ENCODE results near the gene PRR23C.

The PRR23C gene

DNA sequence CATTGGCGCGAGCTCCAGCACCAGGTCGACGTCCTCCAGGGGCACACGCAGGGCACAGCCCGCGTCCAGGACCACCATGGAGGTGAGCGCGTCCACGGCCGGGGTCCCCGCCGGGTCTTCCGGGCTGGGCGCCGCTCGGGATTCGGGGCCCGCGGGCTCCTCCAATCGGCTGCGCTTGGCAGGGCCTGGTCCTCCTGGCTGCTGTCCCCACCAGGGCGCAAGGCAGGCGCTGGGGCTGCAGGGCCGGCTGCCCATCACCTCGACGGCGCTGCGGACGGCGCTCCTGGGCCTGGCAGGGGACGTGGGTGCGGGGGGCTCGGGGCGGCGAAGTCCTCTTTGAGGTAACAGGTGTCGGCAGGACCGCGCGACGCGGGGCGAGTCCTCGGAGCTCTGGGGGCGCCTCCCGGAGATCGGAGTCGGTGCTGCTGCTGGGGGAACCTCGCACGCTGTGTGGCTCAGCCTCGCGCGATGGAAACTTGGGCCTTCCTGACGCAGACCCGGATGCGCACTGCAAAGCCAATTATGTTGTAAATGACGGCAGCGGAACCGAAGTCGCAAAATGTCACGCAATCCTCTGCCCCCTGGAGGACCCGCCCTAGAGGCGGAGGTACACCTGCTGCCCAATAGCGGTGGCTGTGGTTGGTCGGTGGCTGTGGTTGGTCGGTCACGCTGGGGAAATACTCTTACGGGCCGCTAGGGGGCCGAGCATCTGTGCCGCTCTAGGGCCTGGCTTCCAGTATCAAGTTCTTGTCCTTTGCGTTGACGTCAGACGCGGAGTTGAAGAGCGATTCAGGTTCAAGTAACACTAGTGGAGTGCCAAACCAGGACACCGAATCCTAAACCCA is at the start of gene PRR23C:
Gene PRR23C (minus strand): TSS at position 527 of the 845 bp plus-strand sequence. CDS start 272 bp downstream, at position 255.
- H3K4me3 ChIP-seq (ENCODE audit: low read length in 2 of 2) = no peak within 1 kb of the TSS
- H3K9me3 ChIP-seq (ENCODE audit: control insufficient read depth in 2 of 2, low read length in 2 of 2) = peaks cover 0 to 2% of the 10 kb centered on the region in 2 donors
- H3K27me3 ChIP-seq (ENCODE audit: control insufficient read depth in 2 of 2, insufficient read depth in 2 of 2, low read length in 2 of 2) = no peaks in the 10 kb centered on the region
- no peaks in the 10 kb centered on the region for H3K36me3 ChIP-seq (ENCODE audit: control insufficient read depth in 2 of 2, insufficient read depth in 2 of 2, low read length in 2 of 2)
- H3K4me1 ChIP-seq (ENCODE audit: control insufficient read depth in 2 of 2, insufficient read depth in 2 of 2, low read length in 2 of 2) = no peaks in the 10 kb centered on the region
- no peak within 1 kb of the TSS for H3K9ac ChIP-seq (ENCODE audit: low read depth in 1 of 2, low read length in 2 of 2)
- H3K27ac ChIP-seq (ENCODE audit: low read depth in 2 of 2, low read length in 2 of 2) = no peak within 1 kb of the TSS

DNA sequence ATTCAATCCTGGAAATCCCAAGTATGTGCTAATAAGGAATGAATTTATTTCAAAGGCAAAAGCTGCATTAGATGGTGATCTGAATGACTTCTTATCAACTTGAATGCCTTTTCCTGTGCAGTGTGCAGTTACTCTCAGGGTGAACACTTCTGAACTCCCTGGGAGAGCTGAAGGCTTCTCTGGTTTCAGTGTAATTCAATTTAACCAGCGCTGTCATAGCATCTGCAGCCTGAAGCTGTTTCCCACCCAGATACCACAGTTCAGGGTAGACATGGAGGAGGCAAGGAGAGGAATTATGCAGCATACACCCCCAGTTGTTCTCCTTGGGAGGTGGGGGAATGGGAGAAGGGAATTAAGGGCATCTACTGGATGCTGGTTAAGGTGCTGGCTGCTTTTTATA is 49.1 kb upstream of the PRR23C start:
- Histone ChIP-seq H3K9me3 (ENCODE audit: control insufficient read depth in 2 of 2, low read length in 2 of 2) (no peaks in the 10 kb centered on the region), H3K36me3 (ENCODE audit: control insufficient read depth in 2 of 2, insufficient read depth in 2 of 2, low read length in 2 of 2) (no peaks in the 10 kb centered on the region), H3K27ac (ENCODE audit: low read depth in 2 of 2, low read length in 2 of 2) (no peak overlapping the region), H3K27me3 (ENCODE audit: control insufficient read depth in 2 of 2, insufficient read depth in 2 of 2, low read length in 2 of 2) (no peaks in the 10 kb centered on the region), H3K9ac (ENCODE audit: low read depth in 1 of 2, low read length in 2 of 2) (no peak overlapping the region), H3K4me1 (ENCODE audit: control insufficient read depth in 2 of 2, insufficient read depth in 2 of 2, low read length in 2 of 2) (no peaks in the 10 kb centered on the region), H3K4me3 (ENCODE audit: low read length in 2 of 2) (no peak overlapping the region)

DNA sequence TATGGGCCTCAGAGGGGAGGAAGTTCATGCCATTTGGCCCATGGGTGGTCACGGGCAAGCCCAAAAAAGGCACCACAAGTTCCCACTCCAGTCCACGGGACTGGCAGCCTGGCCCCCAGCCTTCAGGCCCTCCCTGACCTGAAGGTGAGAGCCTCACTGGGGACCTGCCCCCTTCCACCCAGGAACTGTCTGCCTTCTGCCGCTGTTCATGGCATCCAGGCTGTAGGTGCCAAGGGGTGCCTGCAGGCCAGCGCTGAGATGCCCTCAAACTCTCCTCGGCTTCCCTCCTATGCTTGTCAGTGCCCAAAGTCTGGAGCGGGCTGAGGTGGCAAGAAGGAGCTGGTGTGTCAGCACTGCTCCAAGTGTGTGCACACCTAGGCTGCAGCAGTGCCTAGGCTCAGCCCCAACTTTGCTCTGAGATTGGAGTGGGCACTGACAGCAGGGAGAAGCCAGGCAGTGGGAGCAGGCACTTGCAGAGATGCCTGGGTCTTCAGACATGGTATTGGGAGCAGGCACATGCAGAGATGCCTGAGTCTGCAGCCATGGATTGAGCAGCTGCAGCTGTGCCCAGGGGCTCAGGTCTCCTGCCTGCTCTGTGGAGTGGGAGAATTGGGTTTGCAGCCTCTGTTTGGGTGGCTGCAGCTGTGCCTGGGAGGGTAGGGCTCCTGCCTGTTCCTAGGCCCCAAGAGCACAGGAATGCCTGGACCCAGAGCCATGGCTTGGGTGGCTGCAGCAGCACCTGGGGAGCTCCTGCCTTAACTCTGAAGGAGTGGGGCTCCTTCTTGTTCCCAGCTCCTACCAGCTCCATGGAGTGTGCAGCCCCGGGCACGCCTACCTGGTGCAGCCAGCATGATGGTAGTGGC is 44.0 kb upstream of the PRR23C start:
- Histone ChIP-seq H3K9ac (ENCODE audit: low read depth in 1 of 2, low read length in 2 of 2) (no peak overlapping the region), H3K9me3 (ENCODE audit: control insufficient read depth in 2 of 2, low read length in 2 of 2) (no peaks in the 10 kb centered on the region), H3K4me3 (ENCODE audit: low read length in 2 of 2) (no peak overlapping the region), H3K27ac (ENCODE audit: low read depth in 2 of 2, low read length in 2 of 2) (no peak overlapping the region), H3K36me3 (ENCODE audit: control insufficient read depth in 2 of 2, insufficient read depth in 2 of 2, low read length in 2 of 2) (no peaks in the 10 kb centered on the region), H3K27me3 (ENCODE audit: control insufficient read depth in 2 of 2, insufficient read depth in 2 of 2, low read length in 2 of 2) (no peaks in the 10 kb centered on the region), H3K4me1 (ENCODE audit: control insufficient read depth in 2 of 2, insufficient read depth in 2 of 2, low read length in 2 of 2) (no peaks in the 10 kb centered on the region)

GRCh38 chr3:139087621-139088020 is 42.9 kb upstream of the PRR23C start:
- no peak overlapping the region for H3K27ac ChIP-seq (ENCODE audit: low read depth in 2 of 2, low read length in 2 of 2)

DNA sequence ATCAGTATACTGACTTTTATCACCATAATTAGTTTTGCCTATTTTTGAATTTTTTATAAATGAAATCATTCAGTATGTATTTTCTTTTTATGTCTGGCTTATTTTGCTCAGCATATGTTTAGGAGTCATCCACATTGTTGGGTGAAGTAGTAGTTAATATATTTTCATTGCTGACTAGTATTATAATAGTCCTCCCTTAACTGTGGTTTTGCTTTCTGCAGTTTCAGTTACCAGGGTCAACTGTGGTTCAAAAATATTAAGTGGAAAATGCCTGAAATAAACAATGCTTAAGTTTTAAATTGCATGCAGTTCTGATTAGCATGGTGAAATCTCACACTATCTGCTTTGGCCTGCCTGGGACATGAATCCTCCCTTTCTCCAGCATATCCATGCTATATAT is 39.5 kb upstream of the PRR23C start:
- no peaks in the 10 kb centered on the region for H3K36me3 ChIP-seq (ENCODE audit: control insufficient read depth in 2 of 2, insufficient read depth in 2 of 2, low read length in 2 of 2)
- no peak overlapping the region for H3K27ac ChIP-seq (ENCODE audit: low read depth in 2 of 2, low read length in 2 of 2)
- no peaks in the 10 kb centered on the region for H3K9me3 ChIP-seq (ENCODE audit: control insufficient read depth in 2 of 2, low read length in 2 of 2)
- no peak overlapping the region for H3K4me3 ChIP-seq (ENCODE audit: low read length in 2 of 2)
- no peaks in the 10 kb centered on the region for H3K27me3 ChIP-seq (ENCODE audit: control insufficient read depth in 2 of 2, insufficient read depth in 2 of 2, low read length in 2 of 2)
- no peak overlapping the region for H3K9ac ChIP-seq (ENCODE audit: low read depth in 1 of 2, low read length in 2 of 2)
- H3K4me1 ChIP-seq (ENCODE audit: control insufficient read depth in 2 of 2, insufficient read depth in 2 of 2, low read length in 2 of 2) = no peaks in the 10 kb centered on the region

More at GRCh38 chr3:139087621-139088020, 42.9 kb upstream of the PRR23C start:
- Histone ChIP-seq H3K27me3 (ENCODE audit: control insufficient read depth in 2 of 2, insufficient read depth in 2 of 2, low read length in 2 of 2) (no peaks in the 10 kb centered on the region), H3K4me1 (ENCODE audit: control insufficient read depth in 2 of 2, insufficient read depth in 2 of 2, low read length in 2 of 2) (no peaks in the 10 kb centered on the region), H3K9ac (ENCODE audit: low read depth in 1 of 2, low read length in 2 of 2) (no peak overlapping the region), H3K4me3 (ENCODE audit: low read length in 2 of 2) (no peak overlapping the region), H3K9me3 (ENCODE audit: control insufficient read depth in 2 of 2, low read length in 2 of 2) (no peaks in the 10 kb centered on the region), H3K36me3 (ENCODE audit: control insufficient read depth in 2 of 2, insufficient read depth in 2 of 2, low read length in 2 of 2) (no peaks in the 10 kb centered on the region)

DNA sequence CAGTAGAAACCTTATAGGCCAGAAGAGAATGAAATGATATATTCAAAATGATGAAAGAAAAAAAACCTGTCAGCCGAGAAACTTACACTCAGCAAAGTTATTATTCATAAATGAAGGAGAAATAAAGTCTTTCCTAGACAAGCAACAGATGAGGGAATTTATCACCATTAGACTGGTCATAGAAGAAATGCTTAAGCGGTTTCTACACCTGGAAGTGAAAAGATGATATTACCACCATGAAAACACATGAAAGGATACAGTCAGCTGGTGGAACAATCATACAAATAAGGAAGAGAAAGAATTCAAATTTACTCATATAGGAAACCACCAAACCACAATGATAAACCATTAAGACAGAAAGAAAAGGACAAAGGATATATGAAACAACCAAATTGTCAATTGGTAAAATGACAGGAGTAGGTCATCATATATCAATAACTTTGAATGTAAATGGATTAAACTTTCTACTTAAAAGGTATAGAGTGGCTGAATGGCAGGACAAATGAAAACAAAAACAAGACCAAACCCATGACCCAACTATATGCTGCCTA is 29.9 kb upstream of the PRR23C start:
- Histone ChIP-seq H3K4me3 (ENCODE audit: low read length in 2 of 2) (no peak overlapping the region), H3K36me3 (ENCODE audit: control insufficient read depth in 2 of 2, insufficient read depth in 2 of 2, low read length in 2 of 2) (no peaks in the 10 kb centered on the region), H3K9ac (ENCODE audit: low read depth in 1 of 2, low read length in 2 of 2) (no peak overlapping the region), H3K27me3 (ENCODE audit: control insufficient read depth in 2 of 2, insufficient read depth in 2 of 2, low read length in 2 of 2) (no peaks in the 10 kb centered on the region), H3K9me3 (ENCODE audit: control insufficient read depth in 2 of 2, low read length in 2 of 2) (peaks cover 0 to 5% of the 10 kb centered on the region in 2 donors), H3K27ac (ENCODE audit: low read depth in 2 of 2, low read length in 2 of 2) (no peak overlapping the region), H3K4me1 (ENCODE audit: control insufficient read depth in 2 of 2, insufficient read depth in 2 of 2, low read length in 2 of 2) (no peaks in the 10 kb centered on the region)

DNA sequence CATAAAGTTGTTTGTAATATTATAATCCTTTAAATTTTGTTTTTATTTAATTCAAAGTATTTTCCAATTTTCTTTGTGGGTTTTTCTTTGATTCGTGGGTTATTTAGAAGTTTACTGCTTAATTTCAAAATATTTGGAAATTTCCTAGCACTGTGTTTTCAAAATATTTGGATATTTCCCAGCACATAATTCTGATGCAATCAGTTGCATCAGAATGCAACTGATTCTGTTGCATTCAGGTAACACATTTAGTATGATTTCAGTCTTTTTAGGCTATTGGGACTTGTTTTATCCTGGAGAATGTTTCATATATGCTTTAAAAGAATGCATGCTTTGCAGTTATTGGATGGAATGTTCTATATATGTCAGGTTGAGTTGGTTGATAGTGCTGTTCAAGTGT is 18.2 kb upstream of the PRR23C start:
- Histone ChIP-seq H3K27me3 (ENCODE audit: control insufficient read depth in 2 of 2, insufficient read depth in 2 of 2, low read length in 2 of 2) (no peaks in the 10 kb centered on the region), H3K4me3 (ENCODE audit: low read length in 2 of 2) (no peak overlapping the region), H3K27ac (ENCODE audit: low read depth in 2 of 2, low read length in 2 of 2) (no peak overlapping the region), H3K36me3 (ENCODE audit: control insufficient read depth in 2 of 2, insufficient read depth in 2 of 2, low read length in 2 of 2) (no peaks in the 10 kb centered on the region), H3K9ac (ENCODE audit: low read depth in 1 of 2, low read length in 2 of 2) (no peak overlapping the region), H3K9me3 (ENCODE audit: control insufficient read depth in 2 of 2, low read length in 2 of 2) (no peaks in the 10 kb centered on the region), H3K4me1 (ENCODE audit: control insufficient read depth in 2 of 2, insufficient read depth in 2 of 2, low read length in 2 of 2) (no peaks in the 10 kb centered on the region)

DNA sequence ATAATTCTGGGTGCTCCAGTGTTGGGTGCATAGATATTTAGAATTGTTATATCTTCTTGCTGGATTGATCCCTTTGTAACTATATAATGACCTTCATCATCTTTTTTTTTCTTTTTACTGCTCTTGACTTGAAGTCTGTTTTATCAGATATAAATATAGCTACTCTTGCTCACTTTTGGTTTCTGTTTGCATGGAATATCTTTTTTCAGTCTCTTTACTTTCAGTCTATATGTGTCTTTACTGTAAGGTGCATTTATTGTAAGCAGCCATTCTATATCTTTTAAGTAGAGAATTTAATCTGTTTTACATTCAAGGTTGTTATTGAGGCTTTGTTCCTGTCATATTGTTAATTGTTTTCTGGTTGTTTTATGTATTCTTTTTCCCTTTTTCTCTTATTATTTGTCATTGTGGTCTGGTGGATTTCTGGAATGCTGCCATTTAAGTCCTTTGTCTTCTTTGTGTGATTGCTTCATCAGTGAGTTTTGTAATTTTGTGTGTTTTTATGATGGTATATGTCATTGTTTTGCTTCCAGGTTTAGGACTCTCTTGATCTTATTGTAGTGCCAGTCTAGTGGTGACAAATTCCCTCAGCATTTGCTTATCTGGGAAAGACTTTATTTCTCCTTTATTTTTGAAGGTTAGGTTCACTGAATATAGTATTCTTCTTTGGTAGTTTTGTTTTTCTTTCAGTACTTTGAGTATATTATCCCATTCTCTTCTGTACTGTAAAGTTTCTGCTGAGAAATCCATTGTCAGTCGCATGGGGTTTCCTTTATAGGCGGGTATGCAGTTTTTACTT is 8.3 kb upstream of the PRR23C start:
- H3K27me3 ChIP-seq (ENCODE audit: control insufficient read depth in 2 of 2, insufficient read depth in 2 of 2, low read length in 2 of 2) = no peaks in the 10 kb centered on the region
- no peak overlapping the region for H3K4me3 ChIP-seq (ENCODE audit: low read length in 2 of 2)
- no peaks in the 10 kb centered on the region for H3K36me3 ChIP-seq (ENCODE audit: control insufficient read depth in 2 of 2, insufficient read depth in 2 of 2, low read length in 2 of 2)
- no peaks in the 10 kb centered on the region for H3K4me1 ChIP-seq (ENCODE audit: control insufficient read depth in 2 of 2, insufficient read depth in 2 of 2, low read length in 2 of 2)
- H3K27ac ChIP-seq (ENCODE audit: low read depth in 2 of 2, low read length in 2 of 2) = no peak overlapping the region
- no peak overlapping the region for H3K9ac ChIP-seq (ENCODE audit: low read depth in 1 of 2, low read length in 2 of 2)
- peaks cover 0 to 2% of the 10 kb centered on the region in 2 donors for H3K9me3 ChIP-seq (ENCODE audit: control insufficient read depth in 2 of 2, low read length in 2 of 2)

GRCh38 chr3:139043554-139044365 is 932 bp downstream of the PRR23C start:
- H3K9ac ChIP-seq (ENCODE audit: low read depth in 1 of 2, low read length in 2 of 2) = no peak overlapping the region
- H3K27ac ChIP-seq (ENCODE audit: low read depth in 2 of 2, low read length in 2 of 2) = no peak overlapping the region
- H3K4me1 ChIP-seq (ENCODE audit: control insufficient read depth in 2 of 2, insufficient read depth in 2 of 2, low read length in 2 of 2) = no peaks in the 10 kb centered on the region
- no peaks in the 10 kb centered on the region for H3K27me3 ChIP-seq (ENCODE audit: control insufficient read depth in 2 of 2, insufficient read depth in 2 of 2, low read length in 2 of 2)
- H3K4me3 ChIP-seq (ENCODE audit: low read length in 2 of 2) = no peak overlapping the region
- no peaks in the 10 kb centered on the region for H3K36me3 ChIP-seq (ENCODE audit: control insufficient read depth in 2 of 2, insufficient read depth in 2 of 2, low read length in 2 of 2)
- H3K9me3 ChIP-seq (ENCODE audit: control insufficient read depth in 2 of 2, low read length in 2 of 2) = peaks cover 0 to 2% of the 10 kb centered on the region in 2 donors

All from mucosa of rectum (tissue), 2 donors.